ENCODE measurements around the gene NEMP1. TPM values are rescaled to one million over a fixed set of nuclear protein-coding genes. Genes with fewer than 3 reads are reported as not detected.

The NEMP1 gene
- 1 to 10 TPM; 3.8 to 6.2 (median 4.8) TPM for total RNA-seq
- long read RNA-seq, result 0 reads

- H3K4me3 ChIP-seq, result peak within 1 kb of the TSS; percentile 76 to 87 (median 78)
- intact Hi-C loops (cut with DNase I), result no loop called here
- peak within 1 kb of the TSS; percentile 53 to 78 (median 71) for H3K27ac ChIP-seq
- no peaks in the 10 kb centered on the region for H3K36me3 ChIP-seq
- ATAC-seq, result peak; percentile 99 to 100 (median 99)
- no peaks in the 10 kb centered on the region for H3K9me3 ChIP-seq
- TF ChIP-seq CTCF (IDR thresholded peaks at IDR 0.05), result no peak
- peak; percentile 48 for TF ChIP-seq POLR2A (IDR thresholded peaks at IDR 0.05)
- WGBS (ENCODE audit: insufficient coverage, low coverage, low lambda C conversion rate, missing lambda C conversion rate), result under 1% methylated on average over 34 of the region's 39 CpGs
- peaks cover 0 to 9% (median 3%) of the 10 kb centered on the region in 4 donors for H3K4me1 ChIP-seq
- no peaks in the 10 kb centered on the region for H3K27me3 ChIP-seq
- DNase-seq, result peak; percentile 93 to 99 (median 98)
Measured at GRCh38 chr12:57078519-57079404, at the start of gene NEMP1. Gene NEMP1, minus strand, starts transcription at chr12:57078791. Its CDS starts 46 bp downstream, at chr12:57078745.

GRCh38 chr12:57127726-57128518 is 49.3 kb upstream of the NEMP1 start, which contains the start of gene LRP1:
Gene LRP1, plus strand, starts transcription at chr12:57128483. Its CDS starts 482 bp downstream, at chr12:57128965.
- Histone ChIP-seq H3K27me3 (no peaks in the 10 kb centered on the region), H3K27ac (peak within 1 kb of the TSS; percentile 95 to 97 (median 96)), H3K4me1 (peaks cover 0 to 35% (median 17%) of the 10 kb centered on the region in 4 donors), H3K36me3 (no peaks in the 10 kb centered on the region), H3K4me3 (peak within 1 kb of the TSS; percentile 71 to 88 (median 80)), H3K9me3 (no peaks in the 10 kb centered on the region)
- DNase-seq, result peak; percentile 85 to 92 (median 90)
- TF ChIP-seq POLR2A (IDR thresholded peaks at IDR 0.05), result peak; percentile 63
- no peak for TF ChIP-seq CTCF (IDR thresholded peaks at IDR 0.05)
- WGBS (ENCODE audit: insufficient coverage, low coverage, low lambda C conversion rate, missing lambda C conversion rate), result 0% methylated on average over 12 of the region's 57 CpGs
- intact Hi-C loops (cut with DNase I), result loop anchor here in 1 of 2 donors (5.0 kb wide), 1 partner anchor 54 kb away; no protein-coding TSS in a partner anchor
- peak; percentile 63 to 82 (median 74) for ATAC-seq

GRCh38 chr12:57127101-57127725 is 48.6 kb upstream of the NEMP1 start:
- peak; percentile 28 to 46 (median 38) for TF ChIP-seq CTCF (IDR thresholded peaks at IDR 0.05)
- TF ChIP-seq POLR2A (IDR thresholded peaks at IDR 0.05), result no peak
- intact Hi-C loops (cut with DNase I), result loop anchor here in 1 of 2 donors (5.0 kb wide), 1 partner anchor 55 kb away; no protein-coding TSS in a partner anchor
- peak overlapping the region; percentile 95 to 97 (median 96) for H3K27ac ChIP-seq
- ATAC-seq (peak; percentile 64 to 81 (median 70)), DNase-seq (peak; percentile 88 to 94 (median 94))
- no peaks in the 10 kb centered on the region for H3K9me3 ChIP-seq
- no peaks in the 10 kb centered on the region for H3K36me3 ChIP-seq
- WGBS (ENCODE audit: insufficient coverage, low coverage, low lambda C conversion rate, missing lambda C conversion rate), result 0% methylated on average over 19 of the region's 26 CpGs
- no peaks in the 10 kb centered on the region for H3K27me3 ChIP-seq
- peaks cover 0 to 28% (median 11%) of the 10 kb centered on the region in 4 donors for H3K4me1 ChIP-seq
- peak overlapping the region; percentile 71 to 88 (median 80) for H3K4me3 ChIP-seq

GRCh38 chr12:57126561-57126960 is 48.0 kb upstream of the NEMP1 start:
- no peak for TF ChIP-seq CTCF (IDR thresholded peaks at IDR 0.05)
- TF ChIP-seq POLR2A (IDR thresholded peaks at IDR 0.05), result no peak
- intact Hi-C loops (cut with DNase I), result loop anchor here in 1 of 2 donors (5.0 kb wide), 1 partner anchor 56 kb away; no protein-coding TSS in a partner anchor
- 38% methylated on average over 7 of the region's 7 CpGs for WGBS (ENCODE audit: insufficient coverage, low coverage, low lambda C conversion rate, missing lambda C conversion rate)

More at GRCh38 chr12:57126561-57126960, 48.0 kb upstream of the NEMP1 start:
- ATAC-seq (no peak), DNase-seq (peak in 1 of 3 donors; percentile 50)
- Histone ChIP-seq H3K4me1 (peaks cover 0 to 21% (median 8%) of the 10 kb centered on the region in 4 donors), H3K36me3 (no peaks in the 10 kb centered on the region), H3K4me3 (peak overlapping the region; percentile 71 to 88 (median 80)), H3K9me3 (no peaks in the 10 kb centered on the region), H3K27me3 (no peaks in the 10 kb centered on the region), H3K27ac (peak overlapping the region; percentile 45 to 97 (median 96))

Data from right lobe of liver (tissue), 6 donors.